GM18907 (cell line): ENCODE data around the gene DOCK2.
"Not testable (repeated sequence)": the region's sequence is repeated elsewhere in the genome, so short reads cannot be mapped to it uniquely, and the experiment has no call there.

ENCODE experiments used
- ATAC-seq: cut with Tn5 transposase; IDR thresholded peaks from one replicate; pipeline ENCODE4 v1.9.1; 2021; ENCODE audit warnings: mild to moderate bottlenecking, moderate library complexity; ENCODE audit not compliant: unreplicated experiment

Gene DOCK2

GRCh38 chr5:169636477-169637084, 494 bp upstream of the DOCK2 start:
- no peak for ATAC-seq

- ATAC-seq: peak; percentile 73
These were observed 560 bp downstream of the DOCK2 start for GRCh38 chr5:169637549-169638121.

- ATAC-seq: no peak
These were observed 4.2 kb downstream of the DOCK2 start for GRCh38 chr5:169641253-169641652.

GRCh38 chr5:169646856-169647255, 9.8 kb downstream of the DOCK2 start:
- peak; percentile 38 for ATAC-seq

GRCh38 chr5:169647566-169647965, 10.5 kb downstream of the DOCK2 start:
- peak; percentile 37 for ATAC-seq

GRCh38 chr5:169648725-169649310, 11.7 kb downstream of the DOCK2 start:
- no peak for ATAC-seq

- no peak for ATAC-seq
These were observed 12.4 kb downstream of the DOCK2 start for GRCh38 chr5:169649486-169649885.

GRCh38 chr5:169650701-169651331, 13.7 kb downstream of the DOCK2 start:
- peak; percentile 73 for ATAC-seq

GRCh38 chr5:169651526-169651925, 14.5 kb downstream of the DOCK2 start:
- no peak for ATAC-seq

- no peak for ATAC-seq
These were observed 15.0 kb downstream of the DOCK2 start for GRCh38 chr5:169652057-169652456.

- no peak for ATAC-seq
These were observed 16.0 kb downstream of the DOCK2 start for GRCh38 chr5:169653091-169653490.

GRCh38 chr5:169655353-169655752, 18.3 kb downstream of the DOCK2 start:
- ATAC-seq: no peak

GRCh38 chr5:169656125-169656901, 19.2 kb downstream of the DOCK2 start:
- ATAC-seq: peak; percentile 78

- ATAC-seq: no peak
These were observed 20.1 kb downstream of the DOCK2 start for GRCh38 chr5:169657127-169657526.

- ATAC-seq: not testable (repeated sequence)
These were observed 25.4 kb downstream of the DOCK2 start for GRCh38 chr5:169662451-169662850.

GRCh38 chr5:169663537-169663936, 26.5 kb downstream of the DOCK2 start:
- ATAC-seq: no peak

- ATAC-seq: no peak
These were observed 29.3 kb downstream of the DOCK2 start for GRCh38 chr5:169666365-169666764.

GRCh38 chr5:169667896-169668674, 31.0 kb downstream of the DOCK2 start:
- no peak for ATAC-seq

GRCh38 chr5:169668732-169669131, 31.7 kb downstream of the DOCK2 start:
- no peak for ATAC-seq

GRCh38 chr5:169670769-169671525, 33.9 kb downstream of the DOCK2 start:
- peak; percentile 96 for ATAC-seq
